GM21367 (cell line): Measurements from ENCODE around the gene CCDC191.
A peak's percentile ranks its signal among the peaks of the same experiment; 100 is the strongest.

Experiments used
- ATAC-seq: cut with Tn5 transposase; IDR thresholded peaks from one replicate; pipeline ENCODE4 v1.9.1; 2021; ENCODE audit not compliant: unreplicated experiment

The CCDC191 gene

GRCh38 chr3:114056130-114057010 lies at the start of gene CCDC191, which contains the start of gene QTRT2:
CCDC191 (minus strand) TSS chr3:114056526; CDS start chr3:114056466, 60 bp downstream.
QTRT2 (plus strand) TSS chr3:114056737; CDS start chr3:114065258, 8,521 bp downstream.
- peak; percentile 97 for ATAC-seq

- no peak for ATAC-seq
These were observed 48.1 kb upstream of the CCDC191 start for GRCh38 chr3:114104414-114104813.

GRCh38 chr3:114103858-114104257 lies 47.5 kb upstream of the CCDC191 start:
- no peak for ATAC-seq

GRCh38 chr3:114103181-114103580 lies 46.9 kb upstream of the CCDC191 start:
- no peak for ATAC-seq

GRCh38 chr3:114101101-114101500 lies 44.8 kb upstream of the CCDC191 start:
- ATAC-seq, result no peak

GRCh38 chr3:114095796-114096195 lies 39.5 kb upstream of the CCDC191 start:
- no peak for ATAC-seq

- ATAC-seq, result no peak
These were observed 37.3 kb upstream of the CCDC191 start for GRCh38 chr3:114093596-114093995.

GRCh38 chr3:114093016-114093380 lies 36.7 kb upstream of the CCDC191 start:
- no peak for ATAC-seq

- ATAC-seq, result no peak
These were observed 36.1 kb upstream of the CCDC191 start for GRCh38 chr3:114092151-114093015.

GRCh38 chr3:114089675-114090074 lies 33.3 kb upstream of the CCDC191 start:
- ATAC-seq, result no peak

GRCh38 chr3:114086356-114086755 lies 30.0 kb upstream of the CCDC191 start:
- ATAC-seq, result no peak

GRCh38 chr3:114083112-114083511 lies 26.8 kb upstream of the CCDC191 start:
- ATAC-seq, result no peak

- ATAC-seq, result no peak
These were observed 24.7 kb upstream of the CCDC191 start for GRCh38 chr3:114081037-114081436.

- no peak for ATAC-seq
These were observed 23.9 kb upstream of the CCDC191 start for GRCh38 chr3:114080201-114080600.

GRCh38 chr3:114079761-114080160 lies 23.4 kb upstream of the CCDC191 start:
- no peak for ATAC-seq

GRCh38 chr3:114078126-114078525 lies 21.8 kb upstream of the CCDC191 start:
- ATAC-seq, result no peak

- no peak for ATAC-seq
These were observed 20.4 kb upstream of the CCDC191 start for GRCh38 chr3:114076711-114077110.

GRCh38 chr3:114071786-114072185 lies 15.5 kb upstream of the CCDC191 start:
- ATAC-seq, result no peak

GRCh38 chr3:114068336-114068735 lies 12.0 kb upstream of the CCDC191 start:
- no peak for ATAC-seq

- ATAC-seq, result no peak
These were observed 11.5 kb upstream of the CCDC191 start for GRCh38 chr3:114067804-114068203.

GRCh38 chr3:114060906-114061655 lies 4.8 kb upstream of the CCDC191 start:
- ATAC-seq, result no peak
